Panc1 (cell line): Measurements from ENCODE around the gene COQ9. TPM values are rescaled to one million over a fixed set of nuclear protein-coding genes. Genes with fewer than 3 reads are reported as not detected.
A peak's percentile ranks its signal among the peaks of the same experiment; 100 is the strongest.

Experiments used
- ATAC-seq: fragments of 200-7000 bp; cut with Tn5 transposase; 2 replicates; pipeline ENCODE4 v1.9.1; 2020; ENCODE audit warnings: mild to moderate bottlenecking, moderate library complexity
- BruUV-seq: library from RNA; stranded (reverse); fragments of 400-500 nt; replicated peaks from 2 replicates; lab custom pipeline; 2021; lab: Mats Ljungman, UMichigan
- CTCF ChIA-PET: fragments of 300-600 bp; sonication (Branson Sonifier 250); formaldehyde crosslinking; loops from one replicate; lab custom pipeline; 2022; ENCODE audit warnings: antibody characterized with exemption; lab: Charles Lee
- POLR2A ChIA-PET: fragments of 300-600 bp; sonication (Branson Sonifier 250); formaldehyde crosslinking; loops from one replicate; lab custom pipeline; 2022; ENCODE audit warnings: antibody characterized with exemption; lab: Charles Lee
- DNase-seq: peaks from one replicate; pipeline ENCODE4 v3.0.0-alpha.2; 2010; ENCODE audit warnings: low read depth, low spot score
- H3K27ac ChIP-seq: 2 replicates; pipeline ENCODE4 v1.5.1; 2011; ENCODE audit warnings: mild to moderate bottlenecking, low read length, inconsistent platforms
- H3K27me3 ChIP-seq: fragments of 200-500 bp; sonication (Bioruptor generic); 2 replicates; pipeline ENCODE4 v1.6.0; 2014; ENCODE audit warnings: low read length, inconsistent platforms; ENCODE audit not compliant: control insufficient read depth, insufficient read depth
- H3K36me3 ChIP-seq: fragments of 200-500 bp; sonication (Bioruptor generic); 2 replicates; pipeline ENCODE4 v1.5.1; 2014; ENCODE audit warnings: inconsistent platforms, mild to moderate bottlenecking, low read length, moderate library complexity; ENCODE audit not compliant: control insufficient read depth, insufficient read depth
- H3K4me1 ChIP-seq: 2 replicates; pipeline ENCODE4 v1.5.1; 2011; ENCODE audit warnings: inconsistent platforms, mild to moderate bottlenecking, low read length, moderate library complexity; ENCODE audit not compliant: control insufficient read depth, insufficient read depth
- H3K4me3 ChIP-seq, 2 experiments: 2 replicates each; pipeline ENCODE4 v1.5.1; 2011 to 2012; ENCODE audit warnings: low read depth in 2 of 2, low read length in 2 of 2, mild to moderate bottlenecking in 2 of 2, inconsistent platforms in 1 of 2, moderate library complexity in 1 of 2
- H3K9me3 ChIP-seq: fragments of 200-500 bp; sonication (Bioruptor generic); 2 replicates; pipeline ENCODE4 v1.5.1; 2014; ENCODE audit warnings: low read depth, mild to moderate bottlenecking, inconsistent platforms, low read length, moderate library complexity; ENCODE audit not compliant: control insufficient read depth, insufficient read depth
- CTCF ChIP-seq: fragments of 450-650 bp; IDR thresholded peaks from 2 replicates; pipeline ENCODE4 v1.5.1; 2017; ENCODE audit warnings: mild to moderate bottlenecking
- POLR2AphosphoS5 ChIP-seq: IDR thresholded peaks from 2 replicates; pipeline ENCODE4 v1.6.1; 2012; ENCODE audit warnings: mild to moderate bottlenecking, low read depth, low read length, moderate library complexity
- REST ChIP-seq, 2 experiments: IDR thresholded peaks; 2 replicates each; pipeline ENCODE4 v1.6.1; 2011 to 2012; ENCODE audit warnings: low read depth in 2 of 2, control low read depth in 1 of 2, low read length in 1 of 2, mild to moderate bottlenecking in 1 of 2, moderate library complexity in 1 of 2; ENCODE audit not compliant: insufficient read depth in 1 of 2
- SIN3A ChIP-seq: IDR thresholded peaks from 2 replicates; pipeline ENCODE4 v1.6.1; 2012; ENCODE audit warnings: low read depth, mild to moderate bottlenecking, low read length, moderate library complexity, borderline replicate concordance; ENCODE audit not compliant: insufficient read depth
- TCF7L2 ChIP-seq: IDR thresholded peaks from 2 replicates; pipeline ENCODE4 v1.6.1; 2011; ENCODE audit warnings: mild to moderate bottlenecking, low read depth, low read length, inconsistent platforms
- in situ Hi-C: cut with HindIII; loops from 2 replicates; pipeline ENCODE4 v1.10.0; 2016; ENCODE audit warnings: low sequenced_read_pairs, low pct_unique_long_range_greater_than_20kb
- intact Hi-C: fragments of 100-400 bp; cut with micrococcal nuclease; formaldehyde crosslinking; loops from one replicate; pipeline ENCODE4 v1.10.0; 2022; ENCODE audit not compliant: unreplicated experiment
- total RNA-seq: library from RNA; stranded (reverse); gene quantifications from one replicate; pipeline ENCODE4 v1.2.1, GENCODE V29; 2021; ENCODE audit not compliant: unreplicated experiment

COQ9 gene
- total RNA-seq, 1 experiment from 2014 or later: 48.5 TPM

- DNase-seq: no peak
- Histone ChIP-seq H3K27me3 (no peaks in the 10 kb centered on the region), H3K4me3 (no peak overlapping the region), H3K4me1 (peaks cover 7% of the 10 kb centered on the region; the same call in 1 of the 2 replicates), H3K9me3 (no peaks in the 10 kb centered on the region), H3K27ac (no peak overlapping the region), H3K36me3 (peaks cover 2% of the 10 kb centered on the region)
- in situ Hi-C loops: no loop called here
- TF ChIP-seq POLR2AphosphoS5 (no peak), REST (IDR thresholded peaks at IDR 0.05; ENCODE audit: insufficient read depth in 1 of 2, low read depth in 2 of 2, low read length in 1 of 2) (no peak), CTCF (no peak)
- CTCF ChIA-PET: no interaction called here
- POLR2A ChIA-PET: no interaction called here
- no peak for ATAC-seq
- intact Hi-C loops: no loop called here
- no TSS peak for BruUV-seq
Measured at GRCh38 chr16:57471209-57471608, 23.9 kb downstream of the COQ9 start.

GRCh38 chr16:57471852-57472664, 24.8 kb downstream of the COQ9 start:
- peak; percentile 12; the same call in 1 of the 2 replicates for ATAC-seq
- intact Hi-C loops: no loop called here
- Histone ChIP-seq H3K27me3 (no peaks in the 10 kb centered on the region), H3K27ac (no peak overlapping the region), H3K36me3 (peaks cover 2% of the 10 kb centered on the region), H3K4me1 (peaks cover 7% of the 10 kb centered on the region; the same call in 1 of the 2 replicates), H3K4me3 (no peak overlapping the region), H3K9me3 (no peaks in the 10 kb centered on the region)
- TF ChIP-seq REST (IDR thresholded peaks at IDR 0.05; ENCODE audit: insufficient read depth in 1 of 2, low read depth in 2 of 2, low read length in 1 of 2) (no peak), TCF7L2 (no peak), POLR2AphosphoS5 (no peak), SIN3A (no peak), CTCF (no peak)
- ChIA-PET CTCF (no interaction called here), POLR2A (no interaction called here)
- in situ Hi-C loops: no loop called here
- BruUV-seq: no TSS peak
- no peak for DNase-seq
